Measurements from ENCODE around the gene ZNF143. TPM values are rescaled to one million over a fixed set of nuclear protein-coding genes. Genes with fewer than 3 reads are reported as not detected.

Gene ZNF143
- total RNA-seq, 1 experiment from 2014 or later: 29.5 TPM

- Histone ChIP-seq H3K4me3 (ENCODE audit: low read depth, low read length, poor library complexity, severe bottlenecking) (no peak overlapping the region), H3K36me3 (ENCODE audit: insufficient read depth, low read length, poor library complexity, severe bottlenecking) (no peaks in the 10 kb centered on the region), H3K9me3 (ENCODE audit: low read depth, low read length, poor library complexity, severe bottlenecking) (no peaks in the 10 kb centered on the region), H3K27me3 (replicated peaks; ENCODE audit: insufficient read depth, low read depth, low read length, poor library complexity) (no peaks in the 10 kb centered on the region), H3K4me1 (ENCODE audit: insufficient read depth, low read length, poor library complexity, severe bottlenecking) (peaks cover 10% of the 10 kb centered on the region), H3K27ac (ENCODE audit: low read depth, low read length, poor library complexity, severe bottlenecking) (no peak overlapping the region)
- TF ChIP-seq, protein P1, sequence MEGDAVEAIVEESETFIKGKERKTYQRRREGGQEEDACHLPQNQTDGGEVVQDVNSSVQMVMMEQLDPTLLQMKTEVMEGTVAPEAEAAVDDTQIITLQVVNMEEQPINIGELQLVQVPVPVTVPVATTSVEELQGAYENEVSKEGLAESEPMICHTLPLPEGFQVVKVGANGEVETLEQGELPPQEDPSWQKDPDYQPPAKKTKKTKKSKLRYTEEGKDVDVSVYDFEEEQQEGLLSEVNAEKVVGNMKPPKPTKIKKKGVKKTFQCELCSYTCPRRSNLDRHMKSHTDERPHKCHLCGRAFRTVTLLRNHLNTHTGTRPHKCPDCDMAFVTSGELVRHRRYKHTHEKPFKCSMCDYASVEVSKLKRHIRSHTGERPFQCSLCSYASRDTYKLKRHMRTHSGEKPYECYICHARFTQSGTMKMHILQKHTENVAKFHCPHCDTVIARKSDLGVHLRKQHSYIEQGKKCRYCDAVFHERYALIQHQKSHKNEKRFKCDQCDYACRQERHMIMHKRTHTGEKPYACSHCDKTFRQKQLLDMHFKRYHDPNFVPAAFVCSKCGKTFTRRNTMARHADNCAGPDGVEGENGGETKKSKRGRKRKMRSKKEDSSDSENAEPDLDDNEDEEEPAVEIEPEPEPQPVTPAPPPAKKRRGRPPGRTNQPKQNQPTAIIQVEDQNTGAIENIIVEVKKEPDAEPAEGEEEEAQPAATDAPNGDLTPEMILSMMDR (conservative IDR thresholded peaks at IDR 0.05; ENCODE audit: low read depth, low read length): no peak
- TF ChIP-seq EZH2 (IDR thresholded peaks at IDR 0.05; ENCODE audit: borderline replicate concordance, low read depth, low read length, poor library complexity, severe bottlenecking): no peak
- POLR2A ChIA-PET (ENCODE audit: low non-redundant PET): no interaction called here
- DNase-seq (ENCODE audit: low spot score): no peak
- intact Hi-C loops (cut with micrococcal nuclease; ENCODE audit: unreplicated experiment): no loop called here
- CTCF ChIA-PET: no interaction called here
- no TSS peak for BruUV-seq (replicated peaks)
Measured at GRCh38 chr11:9561279-9561982, 100.6 kb downstream of the ZNF143 start.

- no TSS peak for BruUV-seq (replicated peaks)
- no peak overlapping the region for H3K4me3 ChIP-seq (ENCODE audit: low read depth, low read length, poor library complexity, severe bottlenecking)
- H3K9me3 ChIP-seq (ENCODE audit: low read depth, low read length, poor library complexity, severe bottlenecking): no peaks in the 10 kb centered on the region
- intact Hi-C loops (cut with micrococcal nuclease; ENCODE audit: unreplicated experiment): no loop called here
- H3K4me1 ChIP-seq (ENCODE audit: insufficient read depth, low read length, poor library complexity, severe bottlenecking): peaks cover 10% of the 10 kb centered on the region
- TF ChIP-seq, protein P1 (conservative IDR thresholded peaks at IDR 0.05; ENCODE audit: low read depth, low read length): no peak
- no peak for TF ChIP-seq EZH2 (IDR thresholded peaks at IDR 0.05; ENCODE audit: borderline replicate concordance, low read depth, low read length, poor library complexity, severe bottlenecking)
- H3K27me3 ChIP-seq (replicated peaks; ENCODE audit: insufficient read depth, low read depth, low read length, poor library complexity): no peaks in the 10 kb centered on the region
- no peak for DNase-seq (ENCODE audit: low spot score)
- ChIA-PET CTCF (no interaction called here), POLR2A (ENCODE audit: low non-redundant PET) (no interaction called here)
- H3K36me3 ChIP-seq (ENCODE audit: insufficient read depth, low read length, poor library complexity, severe bottlenecking): no peaks in the 10 kb centered on the region
- no peak overlapping the region for H3K27ac ChIP-seq (ENCODE audit: low read depth, low read length, poor library complexity, severe bottlenecking)
Measured at GRCh38 chr11:9562716-9563115, 101.9 kb downstream of the ZNF143 start.

GRCh38 chr11:9563196-9563730 lies 102.5 kb downstream of the ZNF143 start:
- TF ChIP-seq EZH2 (IDR thresholded peaks at IDR 0.05; ENCODE audit: borderline replicate concordance, low read depth, low read length, poor library complexity, severe bottlenecking): no peak
- TF ChIP-seq, protein P1 (conservative IDR thresholded peaks at IDR 0.05; ENCODE audit: low read depth, low read length): no peak
- no peaks in the 10 kb centered on the region for H3K36me3 ChIP-seq (ENCODE audit: insufficient read depth, low read length, poor library complexity, severe bottlenecking)
- H3K27ac ChIP-seq (ENCODE audit: low read depth, low read length, poor library complexity, severe bottlenecking): no peak overlapping the region
- CTCF ChIA-PET: no interaction called here
- H3K9me3 ChIP-seq (ENCODE audit: low read depth, low read length, poor library complexity, severe bottlenecking): no peaks in the 10 kb centered on the region
- DNase-seq (ENCODE audit: low spot score): no peak
- peaks cover 13% of the 10 kb centered on the region for H3K4me1 ChIP-seq (ENCODE audit: insufficient read depth, low read length, poor library complexity, severe bottlenecking)
- no peaks in the 10 kb centered on the region for H3K27me3 ChIP-seq (replicated peaks; ENCODE audit: insufficient read depth, low read depth, low read length, poor library complexity)
- no peak overlapping the region for H3K4me3 ChIP-seq (ENCODE audit: low read depth, low read length, poor library complexity, severe bottlenecking)
- intact Hi-C loops (cut with micrococcal nuclease; ENCODE audit: unreplicated experiment): no loop called here
- BruUV-seq (replicated peaks): no TSS peak
- POLR2A ChIA-PET (ENCODE audit: low non-redundant PET): no interaction called here

Data from A673 (cell line).